LNCAP (cell line): ENCODE results near the gene DDX55.

ENCODE experiments used
- TF ChIP-seq, protein P1 (sequence below): fragments of 450-650 bp; IDR thresholded peaks from 2 replicates; pipeline ENCODE4 v1.5.1; 2017; ENCODE audit warnings: mild to moderate bottlenecking

The DDX55 gene, protein sequence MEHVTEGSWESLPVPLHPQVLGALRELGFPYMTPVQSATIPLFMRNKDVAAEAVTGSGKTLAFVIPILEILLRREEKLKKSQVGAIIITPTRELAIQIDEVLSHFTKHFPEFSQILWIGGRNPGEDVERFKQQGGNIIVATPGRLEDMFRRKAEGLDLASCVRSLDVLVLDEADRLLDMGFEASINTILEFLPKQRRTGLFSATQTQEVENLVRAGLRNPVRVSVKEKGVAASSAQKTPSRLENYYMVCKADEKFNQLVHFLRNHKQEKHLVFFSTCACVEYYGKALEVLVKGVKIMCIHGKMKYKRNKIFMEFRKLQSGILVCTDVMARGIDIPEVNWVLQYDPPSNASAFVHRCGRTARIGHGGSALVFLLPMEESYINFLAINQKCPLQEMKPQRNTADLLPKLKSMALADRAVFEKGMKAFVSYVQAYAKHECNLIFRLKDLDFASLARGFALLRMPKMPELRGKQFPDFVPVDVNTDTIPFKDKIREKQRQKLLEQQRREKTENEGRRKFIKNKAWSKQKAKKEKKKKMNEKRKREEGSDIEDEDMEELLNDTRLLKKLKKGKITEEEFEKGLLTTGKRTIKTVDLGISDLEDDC

DNA sequence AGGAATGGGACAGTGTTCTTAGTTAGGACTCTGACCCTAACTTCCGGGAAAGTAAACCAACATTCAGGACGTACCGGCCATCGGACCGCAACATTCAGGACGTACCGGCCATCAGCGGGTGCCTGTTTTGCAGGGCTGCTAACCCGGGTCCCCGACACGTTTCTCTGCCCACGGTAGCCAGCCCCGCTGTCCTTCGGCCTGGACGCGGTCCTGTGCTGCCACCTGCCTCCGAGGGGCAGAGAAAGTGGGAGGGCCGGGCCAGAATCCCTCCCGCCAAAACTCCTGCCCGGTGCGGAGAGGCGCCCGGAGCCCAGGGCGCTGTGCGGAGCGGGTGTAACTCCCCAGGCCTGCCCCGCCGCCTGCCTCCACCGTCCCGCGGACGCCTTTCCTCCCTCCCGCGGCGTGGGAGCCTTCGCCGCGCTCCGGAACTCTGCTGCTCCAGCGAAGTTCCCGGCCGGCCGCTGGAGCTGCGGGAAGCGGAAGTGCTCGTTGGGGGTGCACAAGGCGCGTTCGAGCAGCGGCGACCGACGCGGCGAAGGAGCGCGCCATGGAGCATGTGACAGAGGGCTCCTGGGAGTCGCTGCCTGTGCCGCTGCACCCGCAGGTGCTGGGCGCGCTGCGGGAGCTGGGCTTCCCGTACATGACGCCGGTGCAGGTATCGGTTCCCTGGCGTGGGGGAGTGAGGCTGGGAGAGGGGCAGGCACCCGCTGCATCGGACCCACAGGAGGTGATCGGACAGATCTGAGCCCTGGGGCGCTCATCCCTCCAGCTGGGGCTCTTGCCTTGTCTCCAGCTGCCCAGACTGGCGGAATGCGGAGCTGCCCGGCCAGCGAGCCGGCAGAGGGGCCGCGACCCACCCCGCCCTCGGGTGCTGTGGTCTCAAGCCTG is at the start of gene DDX55:
TSS of gene DDX55 (plus strand) at position 498 of the 888 bp plus-strand sequence. CDS start at position 548, 50 bp downstream.
- TF ChIP-seq, protein P1, sequence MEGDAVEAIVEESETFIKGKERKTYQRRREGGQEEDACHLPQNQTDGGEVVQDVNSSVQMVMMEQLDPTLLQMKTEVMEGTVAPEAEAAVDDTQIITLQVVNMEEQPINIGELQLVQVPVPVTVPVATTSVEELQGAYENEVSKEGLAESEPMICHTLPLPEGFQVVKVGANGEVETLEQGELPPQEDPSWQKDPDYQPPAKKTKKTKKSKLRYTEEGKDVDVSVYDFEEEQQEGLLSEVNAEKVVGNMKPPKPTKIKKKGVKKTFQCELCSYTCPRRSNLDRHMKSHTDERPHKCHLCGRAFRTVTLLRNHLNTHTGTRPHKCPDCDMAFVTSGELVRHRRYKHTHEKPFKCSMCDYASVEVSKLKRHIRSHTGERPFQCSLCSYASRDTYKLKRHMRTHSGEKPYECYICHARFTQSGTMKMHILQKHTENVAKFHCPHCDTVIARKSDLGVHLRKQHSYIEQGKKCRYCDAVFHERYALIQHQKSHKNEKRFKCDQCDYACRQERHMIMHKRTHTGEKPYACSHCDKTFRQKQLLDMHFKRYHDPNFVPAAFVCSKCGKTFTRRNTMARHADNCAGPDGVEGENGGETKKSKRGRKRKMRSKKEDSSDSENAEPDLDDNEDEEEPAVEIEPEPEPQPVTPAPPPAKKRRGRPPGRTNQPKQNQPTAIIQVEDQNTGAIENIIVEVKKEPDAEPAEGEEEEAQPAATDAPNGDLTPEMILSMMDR: peak; percentile 69

DNA sequence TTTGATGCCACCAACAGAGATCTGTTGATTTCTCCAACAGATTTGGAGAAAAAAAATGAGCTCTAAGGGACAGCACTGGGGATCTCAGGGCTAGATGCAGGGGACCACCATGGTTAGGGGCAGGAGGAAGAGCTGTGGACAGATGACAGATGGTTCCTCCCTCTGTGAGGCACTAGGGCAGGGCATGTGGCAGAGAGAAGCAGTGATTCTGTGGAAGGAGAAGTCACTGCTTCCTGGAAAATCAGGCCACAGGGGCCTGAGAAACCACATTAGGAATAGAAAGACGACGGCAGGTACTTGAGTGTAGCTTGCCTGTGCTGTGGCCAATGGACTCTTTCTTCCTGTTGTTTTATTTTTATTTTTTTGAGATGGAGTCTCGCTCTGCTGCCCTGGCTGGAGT is 42.4 kb upstream of the DDX55 start:
- TF ChIP-seq, protein P1: no peak

DNA sequence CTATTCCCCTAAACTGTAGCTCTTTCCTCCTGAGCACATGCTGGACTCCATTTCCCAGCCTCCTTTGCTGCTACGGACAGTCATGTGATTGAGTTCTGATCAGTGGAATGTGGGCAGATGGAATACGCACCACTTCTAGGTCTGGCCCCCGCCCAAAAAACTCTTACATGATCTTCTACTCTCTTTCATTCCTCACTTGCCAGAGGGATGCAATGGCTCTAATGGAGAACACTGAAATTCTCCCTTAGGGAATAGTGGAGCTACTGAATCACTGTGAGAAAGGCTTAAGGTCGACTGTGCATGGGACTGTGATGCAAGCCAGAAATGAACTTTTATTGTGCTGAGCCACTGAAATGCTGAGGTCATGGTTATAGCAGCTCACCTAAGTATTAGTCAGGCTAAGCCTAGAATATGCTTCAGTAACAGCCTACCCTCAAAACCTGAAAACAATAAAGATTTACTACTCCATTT is 30.5 kb upstream of the DDX55 start:
- TF ChIP-seq, protein P1: no peak

DNA sequence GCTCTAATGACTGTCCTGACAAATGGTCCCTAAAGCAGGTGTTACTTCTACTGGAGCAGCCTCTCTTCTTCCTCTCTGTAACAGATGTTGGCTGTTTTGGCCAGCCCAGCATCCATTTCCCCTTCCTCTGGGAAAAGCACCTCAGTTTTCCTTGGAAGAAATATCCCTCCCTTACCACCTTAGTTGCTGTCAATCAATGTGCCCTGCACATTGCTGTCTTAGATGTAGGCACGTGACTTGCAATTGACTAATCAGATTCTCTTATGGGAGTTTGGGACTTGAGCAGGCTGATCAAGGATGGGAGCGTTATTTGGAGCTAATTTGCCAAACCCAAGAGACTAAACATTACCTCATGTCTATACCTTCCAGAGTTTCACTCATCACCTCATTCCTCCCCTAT is 29.5 kb upstream of the DDX55 start:
- TF ChIP-seq, protein P1: no peak

DNA sequence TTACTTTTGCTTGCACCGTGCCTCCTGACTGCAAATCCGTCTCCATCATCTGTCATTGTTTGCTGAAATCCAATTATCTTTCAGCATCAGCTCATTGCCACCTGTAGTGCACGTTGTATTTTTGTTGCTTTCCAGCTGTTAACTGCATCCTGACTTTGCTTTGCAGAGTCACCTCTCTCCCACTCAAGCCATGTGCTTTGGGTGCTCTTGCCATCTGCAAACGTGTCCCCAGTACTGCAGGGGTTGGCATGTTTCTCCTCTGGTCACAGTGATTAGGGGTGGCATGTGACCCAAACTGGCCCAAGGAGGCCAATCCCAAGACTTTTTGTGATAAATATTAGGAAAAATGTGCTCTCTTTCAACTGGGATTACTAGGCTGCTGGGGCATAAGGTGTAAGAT is 28.0 kb upstream of the DDX55 start:
- TF ChIP-seq, protein P1: no peak

DNA sequence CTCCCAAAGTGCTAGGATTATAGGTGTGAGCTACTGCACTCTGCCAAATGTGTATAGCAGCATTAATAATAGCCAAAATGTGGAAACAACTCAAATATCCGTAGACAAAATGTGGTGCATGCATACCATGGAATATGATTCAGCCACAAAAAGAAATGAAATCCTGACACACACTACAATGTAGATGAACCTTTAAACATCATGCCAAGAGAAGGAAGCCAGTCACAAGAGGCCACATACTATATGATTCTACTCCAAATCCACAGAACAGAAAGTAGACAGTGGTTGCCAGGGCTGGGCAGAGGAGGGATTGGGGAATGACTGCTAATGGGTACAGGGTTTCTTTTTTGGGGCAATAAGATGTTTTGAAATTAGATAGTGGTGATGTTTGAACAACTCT is 25.3 kb upstream of the DDX55 start:
- TF ChIP-seq, protein P1: no peak

DNA sequence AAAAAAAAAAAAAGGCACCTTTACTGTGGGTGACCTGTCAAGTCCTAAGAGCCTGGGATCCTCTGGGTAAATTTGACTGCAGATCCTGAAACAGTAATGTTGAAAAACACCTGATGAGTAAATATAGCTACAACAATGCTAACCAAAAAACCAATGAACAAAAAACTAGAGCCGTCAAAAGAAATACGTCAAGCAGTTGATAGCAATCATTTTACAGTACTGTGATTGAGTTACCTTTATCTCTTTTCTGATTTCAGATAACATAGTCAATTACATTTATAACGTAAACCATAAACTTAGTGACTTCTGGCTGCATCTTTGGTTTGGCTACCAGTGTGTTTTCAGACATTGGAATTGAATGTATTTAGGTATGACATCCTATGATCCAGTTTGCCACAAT is 23.7 kb upstream of the DDX55 start:
- TF ChIP-seq, protein P1: no peak
